GM21576 (cell line): ENCODE measurements around the gene ETFA.
"Not testable (repeated sequence)": the region's sequence is repeated elsewhere in the genome, so short reads cannot be mapped to it uniquely, and the experiment has no call there.

Experiments
- ATAC-seq: cut with Tn5 transposase; IDR thresholded peaks from one replicate; pipeline ENCODE4 v1.9.1; 2021; ENCODE audit warnings: mild to moderate bottlenecking, moderate library complexity; ENCODE audit not compliant: unreplicated experiment

The ETFA gene

DNA sequence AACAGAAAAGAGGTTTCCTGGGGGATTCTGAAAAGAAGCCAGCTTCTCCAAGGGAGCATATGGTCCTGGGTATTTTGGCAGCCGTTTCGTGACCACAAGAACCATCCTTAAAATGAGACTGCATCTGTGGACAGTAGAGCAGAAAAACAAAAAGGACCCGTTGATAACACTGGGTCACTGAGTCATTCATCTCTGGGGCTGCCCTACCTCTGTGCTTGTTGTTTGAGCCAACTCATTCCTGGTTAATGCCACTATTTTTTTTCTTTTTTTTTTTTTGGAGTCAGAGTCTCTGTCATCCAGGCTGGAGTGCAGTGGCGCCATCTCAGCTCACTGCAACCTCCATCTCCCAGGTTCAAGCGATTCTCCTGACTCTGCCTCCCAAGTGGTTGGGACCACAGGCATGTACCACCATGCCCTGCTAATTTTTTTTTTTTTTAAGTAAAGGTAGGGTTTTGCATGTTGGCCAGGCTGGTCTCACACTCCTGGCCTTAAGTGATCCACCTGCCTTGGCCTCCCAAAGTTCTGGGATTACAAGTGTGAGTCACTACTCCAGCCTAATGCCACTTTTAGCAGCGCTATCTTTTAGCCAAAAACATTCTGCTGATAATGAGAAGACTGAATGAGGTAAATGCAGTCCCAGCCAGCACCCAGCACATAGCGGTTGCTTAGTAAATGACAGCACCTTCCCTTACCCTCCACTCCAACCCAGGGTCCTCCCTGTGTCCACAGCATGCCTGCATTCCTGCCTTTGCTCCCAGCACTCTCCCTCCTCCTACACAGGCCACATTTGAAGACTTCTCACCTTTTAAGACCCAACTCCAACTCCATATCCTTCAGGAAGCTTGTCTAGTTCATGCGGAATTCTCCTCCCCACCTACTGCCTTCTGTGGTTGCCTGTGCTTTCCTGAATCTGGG is 16.2 kb upstream of the ETFA start:
- ATAC-seq, result no peak

DNA sequence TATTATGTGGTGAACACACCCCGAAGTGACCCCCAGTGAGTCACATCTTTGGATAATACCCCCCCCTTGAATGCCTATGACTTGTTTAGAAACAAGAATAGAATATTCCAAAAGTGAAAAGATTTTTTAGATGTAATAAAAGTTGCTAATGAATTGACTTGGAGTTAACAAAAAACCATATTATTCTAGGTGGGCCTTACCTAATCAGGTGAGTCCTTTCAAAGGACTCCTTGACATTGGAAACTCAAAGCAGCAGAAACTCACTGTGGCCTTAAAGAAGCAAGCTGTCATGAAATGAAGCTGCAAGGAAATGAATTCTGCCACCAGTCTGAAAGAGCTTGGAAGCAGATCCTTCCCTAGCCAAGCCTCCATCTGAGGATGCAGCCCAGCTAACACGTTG is 14.4 kb upstream of the ETFA start:
- ATAC-seq, result no peak

DNA sequence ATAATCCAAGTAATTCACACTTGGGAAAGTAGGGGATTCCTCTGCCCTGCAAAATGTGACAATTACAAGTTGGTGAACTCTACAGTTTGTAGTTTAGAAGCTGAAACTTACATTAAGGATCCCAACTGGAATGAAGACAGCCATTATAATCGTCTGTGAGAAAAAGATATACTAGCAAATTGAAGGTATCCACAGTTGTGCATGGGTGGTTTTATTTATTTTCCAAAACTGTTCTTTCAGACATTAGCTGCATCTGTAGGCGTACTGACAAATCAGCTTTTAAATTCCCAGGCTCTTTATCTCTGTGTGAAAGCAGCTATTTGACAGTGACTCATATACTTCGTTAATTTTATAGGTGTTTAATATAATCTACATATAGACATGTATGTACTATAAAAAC is 12.8 kb upstream of the ETFA start:
- no peak for ATAC-seq

DNA sequence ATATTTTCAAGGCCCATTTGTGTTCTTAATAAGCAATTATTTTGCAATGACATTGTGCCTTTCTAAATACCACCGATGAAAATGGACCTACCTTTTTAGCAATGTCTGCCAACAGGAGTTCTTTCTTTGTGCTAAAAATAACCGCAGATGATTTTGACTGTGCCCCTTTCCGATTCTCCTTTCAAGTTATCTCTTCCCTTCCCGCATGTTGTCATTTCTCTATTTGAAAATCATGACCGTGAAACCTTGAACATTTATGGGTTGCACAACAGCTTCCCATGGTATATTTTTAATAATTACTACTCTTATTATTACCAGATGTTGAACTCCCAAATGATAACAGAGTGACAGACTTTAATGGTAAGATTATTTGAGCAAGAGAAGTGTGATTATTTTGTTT is 10.3 kb upstream of the ETFA start:
- no peak for ATAC-seq

DNA sequence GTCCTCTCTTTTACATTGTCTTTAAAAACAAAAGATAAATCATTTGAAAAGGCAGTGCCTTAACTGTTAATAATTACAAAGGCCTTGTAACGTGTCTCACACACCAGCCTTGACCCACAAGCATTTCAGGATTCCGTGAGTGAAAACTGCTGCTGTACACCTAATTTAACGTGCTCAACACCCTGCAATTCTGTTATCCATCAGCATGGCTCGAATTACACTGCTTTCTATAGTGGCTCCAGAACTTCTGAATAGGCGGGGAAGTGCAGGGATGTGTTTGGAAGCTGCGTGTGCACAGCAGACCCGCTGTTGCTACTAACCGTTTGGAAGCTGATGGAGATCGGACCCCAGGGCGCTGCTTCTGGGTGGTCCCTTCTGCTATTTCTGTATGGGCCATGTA is 9.9 kb upstream of the ETFA start:
- ATAC-seq, result no peak

DNA sequence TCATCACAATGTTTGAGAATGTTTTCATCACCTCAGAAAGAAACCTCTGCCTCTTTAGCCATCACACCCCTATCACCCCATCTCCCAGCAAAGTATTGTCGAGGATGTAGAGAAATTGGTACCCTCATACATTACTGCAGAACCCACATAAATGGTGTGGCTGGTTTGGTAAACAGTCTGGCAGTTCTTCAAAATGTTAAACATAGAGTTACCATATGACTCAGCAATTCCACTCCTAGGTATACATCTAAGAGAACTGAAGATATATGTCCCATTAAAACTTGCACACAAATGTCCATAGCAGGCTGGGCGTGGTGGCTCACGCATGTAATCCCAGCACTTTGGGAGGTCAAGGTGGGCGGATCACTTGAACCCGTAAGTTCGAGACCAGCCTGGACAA is 8.7 kb upstream of the ETFA start:
- ATAC-seq, result no peak

DNA sequence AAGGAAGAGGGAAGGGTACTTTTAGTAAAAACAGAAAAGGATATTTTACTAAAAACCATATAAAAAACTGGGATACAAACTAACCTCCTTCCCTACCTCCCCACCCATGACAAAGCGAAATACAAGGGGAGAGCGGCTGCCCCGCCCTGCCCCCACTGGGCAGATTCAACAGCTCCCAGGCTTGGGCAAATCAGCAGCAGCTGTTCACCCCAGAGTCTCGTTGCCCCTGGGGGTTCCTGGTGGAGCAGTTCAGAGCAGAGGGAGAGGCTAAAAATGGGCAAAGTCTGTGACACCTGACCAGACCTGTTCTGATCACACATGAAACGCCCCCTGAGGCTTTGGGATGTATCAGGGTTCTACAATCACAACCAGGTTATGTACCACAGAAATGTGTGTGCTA is 2.5 kb upstream of the ETFA start:
- no peak for ATAC-seq

DNA sequence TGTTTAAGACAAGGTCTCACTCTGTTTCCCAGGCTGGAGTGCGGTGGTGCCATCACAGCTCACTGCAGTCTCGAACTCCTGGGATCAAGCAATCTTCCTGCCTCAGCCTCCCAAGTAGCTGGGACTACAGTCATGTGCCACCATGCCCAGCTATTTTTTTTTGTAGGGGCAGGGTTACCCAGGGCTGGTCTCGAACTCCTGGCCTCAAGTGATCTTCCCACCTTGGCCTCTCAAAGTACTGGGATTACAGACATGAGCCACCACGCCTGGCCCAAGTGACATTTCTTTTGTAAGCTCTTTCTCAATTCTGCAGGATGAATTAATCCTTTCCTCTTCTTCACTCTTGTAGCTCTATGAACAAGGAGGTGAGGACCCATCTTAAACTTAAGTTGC is 1.9 kb upstream of the ETFA start:
- ATAC-seq, result not testable (repeated sequence)

DNA sequence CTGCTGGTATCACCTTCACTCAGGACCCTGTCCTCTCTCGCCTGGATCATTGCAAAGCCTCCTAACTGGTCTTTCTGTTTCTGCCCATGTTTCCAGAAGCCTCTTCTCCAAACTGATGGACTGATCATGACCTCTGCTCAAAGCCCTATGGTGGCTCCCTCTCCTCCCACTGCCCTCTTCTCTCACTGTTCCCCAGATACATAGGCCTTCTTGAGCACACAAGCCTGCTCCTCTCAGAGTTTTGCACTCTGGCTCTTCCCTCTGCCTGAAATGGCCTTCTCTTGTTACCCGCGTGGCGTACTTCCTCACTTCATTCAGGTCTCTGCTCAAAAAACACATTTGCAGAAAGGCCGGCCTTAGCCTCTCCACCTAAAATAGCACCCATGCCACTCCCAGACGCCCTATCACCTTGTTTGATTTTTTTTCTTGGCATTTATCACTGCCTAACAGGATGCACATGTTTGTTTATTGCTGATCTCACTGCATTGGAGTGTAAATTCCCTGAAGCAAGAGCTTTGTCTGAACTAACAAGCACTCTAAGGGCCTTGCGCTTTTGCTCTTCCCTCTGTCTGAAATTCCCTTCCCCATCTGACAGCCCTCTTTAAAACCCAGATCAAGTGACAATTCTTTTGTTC is 1.4 kb upstream of the ETFA start:
- ATAC-seq, result no peak

DNA sequence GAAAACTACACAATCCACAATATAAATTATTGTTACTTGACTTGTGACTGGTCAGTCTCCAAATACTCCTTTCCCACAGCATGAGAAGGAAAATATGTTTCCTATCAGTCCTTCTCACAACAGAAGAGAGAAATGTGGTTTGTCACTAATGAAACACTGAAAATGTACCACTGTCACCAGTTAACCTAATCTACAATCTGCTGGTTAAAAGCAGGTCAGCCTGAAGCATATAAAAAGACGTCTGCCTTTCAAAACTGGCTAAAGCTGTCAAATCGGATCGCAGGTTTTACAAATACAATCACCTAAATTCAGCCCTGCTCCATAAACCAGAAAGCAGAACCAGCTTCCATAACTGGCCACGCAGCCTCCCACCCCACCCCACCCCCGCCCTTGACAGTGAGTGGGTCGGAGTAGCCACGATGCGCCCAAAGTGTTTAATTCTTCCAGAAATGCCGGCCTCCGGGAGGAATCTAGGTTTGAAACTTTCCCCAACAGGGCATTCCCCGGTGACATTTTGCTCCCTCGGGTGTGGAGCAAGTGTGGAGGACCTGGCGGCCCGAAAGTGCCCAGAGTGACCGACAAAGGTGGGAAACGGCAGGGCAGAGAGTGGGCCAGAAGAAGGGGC is 682 bp downstream of the ETFA start:
- no peak for ATAC-seq

DNA sequence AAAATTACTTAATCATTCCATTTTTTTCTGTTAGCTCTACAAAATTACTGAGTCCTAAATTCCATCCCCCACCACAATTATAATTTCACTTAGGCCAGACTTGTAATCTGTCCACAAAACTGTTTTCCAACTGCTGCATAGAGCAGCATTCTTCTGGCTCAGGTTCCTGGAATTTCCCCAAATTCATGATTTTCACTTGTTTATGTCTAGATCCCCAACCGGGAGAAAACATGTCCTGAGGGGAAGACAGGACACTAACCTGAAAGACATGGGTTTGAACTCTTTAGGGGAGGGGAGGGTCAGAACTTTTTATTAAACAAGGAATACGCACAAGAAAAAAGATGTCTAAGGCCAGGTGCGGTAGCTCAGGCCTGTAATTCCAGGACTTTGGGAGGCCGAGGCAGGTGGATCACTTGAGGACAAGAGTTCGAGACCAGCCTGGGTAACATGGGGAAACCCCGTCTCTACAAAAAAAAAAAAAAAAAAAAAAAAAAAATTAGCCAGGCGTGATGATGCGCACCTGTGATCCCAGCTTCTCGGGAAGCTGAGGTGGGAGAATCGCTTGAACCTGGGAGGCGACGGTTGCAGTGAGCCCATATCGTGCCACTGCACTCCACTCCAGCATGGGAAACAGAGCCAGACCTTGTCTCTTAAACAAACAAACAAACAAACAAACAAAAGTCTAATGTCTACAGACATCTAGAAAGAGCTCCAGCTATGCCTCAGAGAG is 1.5 kb downstream of the ETFA start:
- ATAC-seq, result no peak

DNA sequence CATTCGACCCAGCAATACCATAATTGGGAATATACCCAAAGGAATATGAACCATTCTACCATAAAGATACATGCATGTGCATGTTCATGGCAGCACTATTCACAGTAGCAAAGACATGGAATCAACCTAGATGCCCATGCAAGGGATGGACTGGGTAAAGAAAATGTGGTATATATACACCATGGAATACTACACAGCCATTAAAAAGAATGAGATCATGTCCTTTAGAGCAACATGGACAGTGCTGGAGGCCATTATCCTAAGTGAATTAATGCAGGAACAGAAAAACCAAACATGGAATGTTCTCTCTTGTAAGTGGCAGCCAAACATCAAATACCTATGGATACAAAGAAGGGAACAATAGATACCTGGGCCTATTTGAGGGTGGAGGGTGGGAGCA is 7.4 kb downstream of the ETFA start:
- ATAC-seq, result no peak

DNA sequence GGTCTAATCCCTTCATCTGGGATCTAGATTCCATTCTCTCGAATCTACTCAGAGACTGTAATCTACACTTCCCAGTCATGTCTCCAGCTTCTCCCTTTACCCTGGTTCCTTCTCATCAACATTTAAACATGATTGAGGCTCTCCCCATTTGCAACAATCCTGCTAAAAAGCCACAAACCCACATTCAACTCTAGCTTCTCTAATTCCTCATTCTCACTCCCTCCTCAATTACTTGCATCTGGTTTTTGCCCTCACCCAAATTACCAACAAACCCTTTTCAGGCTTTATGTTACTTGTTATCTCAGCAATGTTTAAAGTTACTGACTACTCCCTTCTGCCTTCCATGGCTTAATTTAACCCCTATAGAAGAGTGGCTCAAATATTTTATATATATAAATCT is 11.5 kb downstream of the ETFA start:
- ATAC-seq, result no peak

DNA sequence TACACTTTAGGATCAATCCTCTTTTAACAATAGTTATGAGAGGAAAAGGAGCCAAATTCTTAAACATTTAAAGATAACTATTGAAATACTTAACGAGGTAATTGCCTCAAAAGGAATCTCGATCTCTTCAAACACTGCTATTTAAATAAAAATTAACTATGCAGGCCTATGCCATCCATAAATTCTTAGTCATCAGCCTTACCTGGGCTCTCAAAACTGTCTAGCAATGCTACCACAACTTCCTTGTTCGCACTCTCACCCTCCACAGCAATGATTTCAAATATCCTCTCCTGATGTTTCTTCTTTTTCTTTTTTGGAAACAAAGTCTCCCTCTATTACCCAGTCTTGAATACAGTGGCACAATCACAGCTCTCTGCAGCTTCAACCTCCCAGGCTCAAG is 12.3 kb downstream of the ETFA start:
- ATAC-seq, result no peak

DNA sequence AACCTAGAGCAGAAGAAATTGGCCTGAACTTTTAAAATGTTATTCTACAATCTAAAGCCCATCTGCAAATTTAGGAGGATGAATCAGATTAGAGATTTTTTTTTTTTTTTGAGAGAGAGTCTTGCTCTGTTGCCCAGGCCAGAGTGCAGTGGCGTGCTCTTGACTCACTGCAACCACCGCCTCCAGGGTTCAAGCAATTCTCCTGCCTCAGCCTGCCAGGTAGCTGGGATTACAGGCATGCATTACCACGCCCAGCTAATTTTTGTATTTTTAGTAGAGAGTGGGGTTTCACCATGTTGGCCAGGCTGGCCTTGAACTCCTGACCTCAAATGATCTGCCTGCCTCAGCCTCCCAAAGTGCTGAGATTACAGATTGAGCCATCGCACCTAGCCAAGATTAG is 13.3 kb downstream of the ETFA start:
- not testable (repeated sequence) for ATAC-seq

DNA sequence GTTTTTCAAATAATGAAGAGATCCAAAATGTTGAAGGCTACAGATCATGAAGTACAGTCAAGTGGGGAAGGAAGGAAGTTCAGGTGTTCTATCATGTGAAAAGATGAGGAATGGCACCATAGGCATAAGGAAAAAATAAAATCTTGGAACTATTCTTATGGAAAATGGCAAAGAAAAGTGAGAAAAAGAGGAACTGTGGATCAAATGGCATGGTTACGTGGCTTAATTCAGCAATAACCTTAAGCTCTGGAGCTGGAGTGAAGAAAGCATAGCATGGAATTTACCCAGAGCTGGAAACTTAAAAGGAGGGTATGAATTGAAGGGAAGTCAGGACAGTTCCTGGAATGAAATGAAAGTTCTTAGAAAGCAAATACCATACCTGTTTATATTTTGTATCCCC is 14.4 kb downstream of the ETFA start:
- ATAC-seq, result no peak

DNA sequence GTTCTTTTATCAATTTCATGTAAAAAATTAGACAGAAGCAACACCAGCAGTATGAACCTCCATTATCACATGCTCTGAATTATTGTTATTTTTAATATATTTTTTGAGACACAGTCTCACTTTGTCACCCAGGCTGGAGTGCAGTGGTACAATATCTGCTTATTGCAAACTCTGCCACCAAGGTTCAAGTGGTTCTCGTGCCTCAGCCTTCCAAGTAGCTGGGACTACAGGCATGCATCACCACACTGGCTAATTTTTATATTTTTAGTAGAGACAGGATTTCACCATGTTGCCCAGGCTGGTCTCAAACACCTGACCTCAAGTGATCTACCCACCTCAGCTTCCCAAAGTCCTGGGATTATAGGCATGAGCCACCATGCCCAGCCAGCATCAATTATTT is 16.8 kb downstream of the ETFA start:
- ATAC-seq, result not testable (repeated sequence)

DNA sequence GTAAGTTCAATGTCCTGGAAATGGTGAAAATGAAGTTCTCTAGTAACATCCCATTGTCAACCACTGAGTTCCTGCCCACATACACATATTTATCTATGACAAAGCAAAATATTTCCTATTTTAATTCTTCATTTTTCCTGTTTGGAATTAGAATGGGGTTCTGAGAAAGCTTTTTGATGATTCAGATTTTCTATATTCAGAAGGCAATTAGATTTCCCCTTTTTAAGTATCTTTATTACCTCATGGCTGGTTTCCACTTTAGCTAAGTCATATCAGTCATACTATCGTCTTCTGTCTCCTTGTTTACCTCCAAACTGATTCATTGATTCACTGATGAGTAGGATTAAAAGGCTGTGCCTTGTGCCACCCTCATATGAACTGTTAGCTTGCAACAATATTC is 17.9 kb downstream of the ETFA start:
- no peak for ATAC-seq

DNA sequence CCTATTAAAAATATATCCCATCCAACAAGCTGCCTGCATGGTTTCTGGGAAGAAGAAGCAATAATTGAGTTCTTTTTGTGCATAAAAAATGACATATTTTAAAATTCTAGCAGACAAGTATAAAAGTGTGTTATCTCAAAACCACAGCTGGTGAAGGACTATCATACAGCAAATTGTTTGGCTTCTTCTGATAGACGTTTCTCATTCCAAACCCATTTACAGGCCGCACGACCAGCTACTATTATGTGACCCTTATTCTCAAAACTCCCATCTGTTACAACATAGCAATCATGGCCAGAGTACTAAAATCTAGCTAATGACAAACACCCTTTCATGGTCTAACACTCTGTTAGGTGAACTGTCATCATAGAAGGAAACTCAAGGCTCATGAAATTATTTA is 21.7 kb downstream of the ETFA start:
- no peak for ATAC-seq

DNA sequence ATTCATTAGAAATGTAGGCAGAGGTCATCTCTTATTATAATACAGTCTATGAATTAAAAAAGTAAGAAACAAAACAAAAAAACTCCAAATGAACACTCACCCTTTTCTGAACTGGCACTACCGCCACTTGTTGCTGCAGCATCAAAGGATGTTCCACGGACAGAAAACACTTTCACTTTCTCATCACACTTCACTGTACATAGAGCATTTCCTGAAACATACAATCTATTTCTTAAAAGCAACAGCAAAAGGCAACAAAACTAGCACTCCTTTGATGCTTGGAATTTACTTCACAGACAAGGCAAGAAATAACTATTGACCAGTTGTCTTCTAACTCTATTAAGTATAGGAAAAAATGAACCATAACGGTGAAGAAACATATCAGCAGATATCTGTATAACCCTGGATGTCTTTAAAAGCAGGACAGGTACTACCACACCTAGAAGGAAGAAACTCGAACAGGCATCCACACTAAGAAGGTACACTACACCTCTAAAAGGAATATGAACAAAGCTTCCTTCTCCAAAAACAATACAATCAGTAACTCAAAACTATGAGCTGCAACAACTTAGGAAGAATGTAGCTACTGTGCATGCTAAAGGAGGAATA is 24.9 kb downstream of the ETFA start:
- peak; percentile 58 for ATAC-seq

DNA sequence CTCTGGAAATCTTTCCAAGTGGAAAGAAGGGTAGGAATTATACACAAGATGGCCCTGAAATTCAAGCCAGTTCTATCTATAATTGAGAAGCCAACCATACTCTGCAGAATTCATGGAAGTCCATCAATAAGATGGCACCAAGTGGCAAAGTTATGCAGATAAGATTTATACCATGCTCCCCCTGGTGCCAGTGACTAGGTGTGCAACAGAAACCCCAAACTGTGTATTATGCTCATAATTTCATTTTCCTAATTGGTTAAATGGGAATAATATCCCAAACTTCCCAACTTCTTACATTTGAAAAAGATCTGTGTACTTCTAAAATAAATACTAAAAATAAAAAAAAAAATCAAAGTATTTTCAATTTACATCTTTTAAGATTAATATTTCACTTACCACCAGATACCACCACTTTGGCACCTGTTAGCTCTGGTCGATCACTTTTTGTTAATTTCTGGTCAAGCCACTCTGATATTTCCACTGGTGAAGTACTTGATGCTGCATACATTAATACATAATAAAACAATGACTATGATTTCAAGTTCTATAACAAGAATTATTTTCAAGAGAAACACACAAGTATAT is 25.9 kb downstream of the ETFA start:
- no peak for ATAC-seq
